HCT116 (cell line): Measurements from ENCODE around the gene TPI1. TPM values are rescaled to one million over a fixed set of nuclear protein-coding genes. Genes with fewer than 3 reads are reported as not detected.
"Not testable (repeated sequence)": the region's sequence is repeated elsewhere in the genome, so short reads cannot be mapped to it uniquely, and the experiment has no call there.

Experiments
- ATAC-seq: fragments of 200-7000 bp; cut with Tn5 transposase; 2 replicates; pipeline ENCODE4 v1.9.1; 2020; ENCODE audit warnings: mild to moderate bottlenecking, moderate library complexity
- BruUV-seq: library from RNA; stranded (reverse); fragments of 400-500 nt; replicated peaks from 2 replicates; lab custom pipeline; 2021; lab: Mats Ljungman, UMichigan
- CTCF ChIA-PET: fragments of 300-600 bp; sonication (Branson Sonifier 250); formaldehyde crosslinking; loops from one replicate; lab custom pipeline; 2021; ENCODE audit warnings: antibody characterized with exemption; lab: Charles Lee
- POLR2A ChIA-PET: fragments of 300-600, 350-600 bp; sonication (Branson Sonifier 250); formaldehyde crosslinking; loops from one replicate; lab custom pipeline; 2021; ENCODE audit warnings: antibody characterized with exemption; lab: Charles Lee
- RAD21 ChIA-PET, 2 experiments: fragments of 300-600 bp; sonication (Branson Sonifier 250); formaldehyde crosslinking; loops; one replicate each; lab custom pipeline; 2023; ENCODE audit warnings: low total read pairs in 2 of 2; ENCODE audit not compliant: uncharacterized antibody in 2 of 2, unreplicated experiment in 2 of 2, low non-redundant PET in 1 of 2; lab: Charles Lee
- DNase-seq: peaks from one replicate; pipeline ENCODE4 v3.0.0-alpha.2; 2010; ENCODE audit warnings: low read depth, low spot score
- H2AFZ ChIP-seq: fragments of 200-600 bp; shearing (Covaris generic), sonication (generic); 2 replicates; pipeline ENCODE4 v1.6.1; 2017; ENCODE audit warnings: low read depth, mixed run types, mixed read lengths, antibody characterized with exemption, low read length; ENCODE audit not compliant: poor library complexity, severe bottlenecking
- H3K27ac ChIP-seq: 2 replicates; pipeline ENCODE4 v1.5.1; 2012; ENCODE audit warnings: low read depth, low read length
- H3K27me3 ChIP-seq: fragments of 200-600 bp; sonication (generic); 2 replicates; pipeline ENCODE4 v1.6.1; 2016; ENCODE audit warnings: mixed run types, low read length, mixed read lengths; ENCODE audit not compliant: insufficient read depth
- H3K36me3 ChIP-seq, 2 experiments: fragments of 200-500 bp in 1 of 2; fragments of 200-600 bp in 1 of 2; sonication (Bioruptor generic) in 1 of 2; sonication (generic) in 1 of 2; 2 replicates each; pipeline versions ENCODE4 v1.5.1 to v1.6.1; 2014 to 2016; ENCODE audit warnings: low read length in 2 of 2, inconsistent platforms in 1 of 2, mixed read lengths in 1 of 2, mixed run types in 1 of 2; ENCODE audit not compliant: insufficient read depth in 2 of 2, control insufficient read depth in 1 of 2
- H3K4me1 ChIP-seq, 2 experiments: fragments of 200-600 bp in 1 of 2; sonication (generic) in 1 of 2; 2 replicates each; pipeline versions ENCODE4 v1.5.1 to v1.6.1; 2012 to 2017; ENCODE audit warnings: low read length in 2 of 2, inconsistent platforms in 1 of 2, mild to moderate bottlenecking in 1 of 2, mixed read lengths in 1 of 2, mixed run types in 1 of 2, moderate library complexity in 1 of 2; ENCODE audit not compliant: insufficient read depth in 2 of 2, control insufficient read depth in 1 of 2
- H3K4me2 ChIP-seq: fragments of 200-600 bp; sonication (generic); 2 replicates; pipeline ENCODE4 v1.6.1; 2017; ENCODE audit warnings: mixed run types, low read length, mixed read lengths
- H3K4me3 ChIP-seq, 2 experiments: fragments of 200-600 bp in 1 of 2; sonication (generic) in 1 of 2; replicated peaks in 1 of 2; 2 replicates each; pipeline ENCODE4 v1.5.1; 2011 to 2016; ENCODE audit warnings: low read length in 2 of 2, control low read depth in 1 of 2, low read depth in 1 of 2, mild to moderate bottlenecking in 1 of 2, mixed read lengths in 1 of 2, mixed run types in 1 of 2
- H3K79me2 ChIP-seq: fragments of 200-600 bp; sonication (generic); 2 replicates; pipeline ENCODE4 v1.6.1; 2017; ENCODE audit warnings: mild to moderate bottlenecking, mixed run types, low read length, moderate library complexity, mixed read lengths; ENCODE audit not compliant: insufficient read depth
- H3K9ac ChIP-seq: fragments of 200-600 bp; sonication (generic); 2 replicates; pipeline ENCODE4 v1.6.1; 2016; ENCODE audit warnings: low read length, mixed read lengths
- H3K9me2 ChIP-seq: fragments of 200-600 bp; sonication (generic), shearing (Covaris generic); 2 replicates; pipeline ENCODE4 v1.6.1; 2017; ENCODE audit warnings: mixed run types, mild to moderate bottlenecking, moderate library complexity; ENCODE audit not compliant: insufficient read depth
- H3K9me3 ChIP-seq, 2 experiments: fragments of 200-500 bp in 1 of 2; fragments of 200-600 bp in 1 of 2; sonication (Bioruptor generic) in 1 of 2; sonication (generic) in 1 of 2; 2 replicates each; pipeline ENCODE4 v1.6.1; 2014 to 2017; ENCODE audit warnings: low read length in 2 of 2, mixed read lengths in 2 of 2, inconsistent platforms in 1 of 2, low read depth in 1 of 2, mild to moderate bottlenecking in 1 of 2, mixed run types in 1 of 2, moderate library complexity in 1 of 2; ENCODE audit not compliant: control insufficient read depth in 1 of 2, insufficient read depth in 1 of 2
- H4K20me1 ChIP-seq: fragments of 200-600 bp; sonication (generic), shearing (Covaris generic); 2 replicates; pipeline ENCODE4 v1.6.1; 2017; ENCODE audit warnings: mixed run types, mild to moderate bottlenecking, moderate library complexity; ENCODE audit not compliant: insufficient read depth
- CBX3 ChIP-seq: IDR thresholded peaks from 2 replicates; pipeline ENCODE4 v1.6.1; 2012; ENCODE audit warnings: low read depth
- CTCF ChIP-seq, 3 experiments: fragments of 200-600 bp in 1 of 3; sonication (generic) in 1 of 3; IDR thresholded peaks in 2 of 3; conservative IDR thresholded peaks in 1 of 3; 2 replicates each; pipeline ENCODE4 v1.5.1; 2012 to 2017; ENCODE audit warnings: low read depth in 2 of 3, low read length in 2 of 3, antibody characterized with exemption in 1 of 3, borderline replicate concordance in 1 of 3, control low read depth in 1 of 3, mild to moderate bottlenecking in 1 of 3, mixed read lengths in 1 of 3, mixed run types in 1 of 3, moderate library complexity in 1 of 3; ENCODE audit not compliant: insufficient read depth in 1 of 3
- EZH2phosphoT487 ChIP-seq: fragments of 200-600 bp; IDR thresholded peaks from 2 replicates; pipeline ENCODE4 v1.6.1; 2018; ENCODE audit warnings: antibody characterized with exemption, borderline replicate concordance
- FOSL1 ChIP-seq: IDR thresholded peaks from 2 replicates; pipeline ENCODE4 v1.6.1; 2012; ENCODE audit warnings: low read depth
- POLR2AphosphoS5 ChIP-seq: IDR thresholded peaks from 2 replicates; pipeline ENCODE4 v1.6.1; 2011; ENCODE audit warnings: mild to moderate bottlenecking, low read depth, low read length, moderate library complexity
- RAD21 ChIP-seq: IDR thresholded peaks from 2 replicates; pipeline ENCODE4 v1.6.1; 2012; ENCODE audit warnings: low read depth, mild to moderate bottlenecking
- TCF7L2 ChIP-seq: IDR thresholded peaks from 2 replicates; pipeline ENCODE4 v1.7.0; 2011; ENCODE audit warnings: borderline replicate concordance, inconsistent platforms; ENCODE audit not compliant: insufficient read depth, insufficient read length; ENCODE audit errors: extremely low read depth
- YY1 ChIP-seq: IDR thresholded peaks from 2 replicates; pipeline ENCODE4 v1.6.1; 2011; ENCODE audit warnings: low read length, low read depth, moderate library complexity, mild to moderate bottlenecking; ENCODE audit not compliant: insufficient replicate concordance; ENCODE audit errors: extremely low read depth
- ZFX ChIP-seq: fragments of 450-650 bp; IDR thresholded peaks from 2 replicates; pipeline ENCODE4 v1.6.1; 2017
- intact Hi-C: fragments of 100-400 bp; cut with micrococcal nuclease; formaldehyde crosslinking; loops from 2 replicates; pipeline ENCODE4 v1.10.0; 2022
- total RNA-seq: library from RNA; stranded (reverse); gene quantifications from one replicate; pipeline ENCODE4 v1.2.1, GENCODE V29; 2021; ENCODE audit not compliant: unreplicated experiment

The TPI1 gene
- total RNA-seq, 1 experiment from 2014 or later: 1,068 TPM

GRCh38 chr12:6869049-6870021 is 2.0 kb downstream of the TPI1 start:
- BruUV-seq: no TSS peak
- H3K27ac ChIP-seq: peak overlapping the region; percentile 96
- DNase-seq: peak; percentile 64
- H3K4me2 ChIP-seq: peak overlapping the region; percentile 92
- H4K20me1 ChIP-seq: peaks cover 12% of the 10 kb centered on the region; the same call in 1 of the 2 replicates
- H3K9me3 ChIP-seq: no peaks in the 10 kb centered on the region
- H3K36me3 ChIP-seq: peaks cover 12 to 36% of the 10 kb centered on the region in 2 experiments; a peak in 3 of 4 replicates
- ChIA-PET RAD21 (interaction anchor here in 1 of 2 experiments (1.3 kb wide), 1 partner anchor 77 kb away, joined by 4 read pairs; no protein-coding TSS in a partner anchor), CTCF (interaction anchor here (0.6 to 2.9 kb wide), 21 partner anchors 8 to 243 kb away, joined by 3 to 26 read pairs (median 4); partner anchors contain the start of genes C12orf57, C1RL, CDCA3 and COPS7A), POLR2A (interaction anchor here (0.7 to 10.9 kb wide), 15 partner anchors 10 to 239 kb away, joined by 3 to 186 read pairs (median 5); partner anchors contain the start of genes C12orf57, CDCA3, MLF2 and P3H3)
- no peaks in the 10 kb centered on the region for H3K27me3 ChIP-seq
- peaks cover 35 to 68% of the 10 kb centered on the region in 2 experiments for H3K4me1 ChIP-seq
- peak overlapping the region; percentile 99 for H3K9ac ChIP-seq
- intact Hi-C loops: loop anchor here (1.0 to 5.0 kb wide), 3 partner anchors 58 to 768 kb away; partner anchors contain the start of genes ATN1 and C12orf57
- peaks cover 57% of the 10 kb centered on the region for H3K79me2 ChIP-seq
- peak overlapping the region; percentile 97 to 99 for H3K4me3 ChIP-seq
- TF ChIP-seq CBX3: no peak
- TF ChIP-seq EZH2phosphoT487: no peak
- TF ChIP-seq ZFX: no peak; the same call in 1 of the 2 replicates
- TF ChIP-seq CTCF (IDR thresholded peaks at IDR 0.05 in 2 of 3, conservative IDR thresholded peaks at IDR 0.05 in 1 of 3; ENCODE audit: borderline replicate concordance in 1 of 3, insufficient read depth in 1 of 3, low read depth in 2 of 3, low read length in 2 of 3): peak in 2 of 3 experiments; percentile 80 to 90; a peak in 4 of 6 replicates
- TF ChIP-seq YY1: no peak
- TF ChIP-seq POLR2AphosphoS5: peak; percentile 33; the same call in 1 of the 2 replicates
- no peak for TF ChIP-seq FOSL1
- no peak for TF ChIP-seq TCF7L2
- no peak for TF ChIP-seq RAD21
- no peak overlapping the region for H2AFZ ChIP-seq
- no peak for ATAC-seq
- H3K9me2 ChIP-seq: no peaks in the 10 kb centered on the region

GRCh38 chr12:6870304-6870703 is 3.0 kb downstream of the TPI1 start:
- H3K9me2 ChIP-seq, H2AFZ ChIP-seq, ATAC-seq, DNase-seq, RAD21 ChIA-PET, H3K9me3 ChIP-seq, H3K4me3 ChIP-seq, BruUV-seq, H3K27me3 ChIP-seq, H3K9ac ChIP-seq: not testable (repeated sequence)
- H4K20me1 ChIP-seq: peaks cover 12% of the 10 kb centered on the region; the same call in 1 of the 2 replicates
- peaks cover 57% of the 10 kb centered on the region for H3K79me2 ChIP-seq
- intact Hi-C loops: loop anchor here (5.0 kb wide), 2 partner anchors 57 to 767 kb away; partner anchors contain the start of gene ATN1
- peak overlapping the region; percentile 96 for H3K27ac ChIP-seq
- ChIA-PET POLR2A (interaction anchor here (0.6 to 10.9 kb wide), 3 partner anchors 18 to 74 kb away, joined by 7 to 186 read pairs (median 106); partner anchors contain the start of genes C12orf57, CDCA3, RNU7-1 and USP5), CTCF (interaction anchor here (0.5 to 4.1 kb wide), 5 partner anchors 9 to 242 kb away, joined by 3 to 30 read pairs (median 7); partner anchors contain the start of genes CDCA3 and USP5)
- peaks cover 35 to 68% of the 10 kb centered on the region in 2 experiments for H3K4me1 ChIP-seq
- peaks cover 8 to 36% of the 10 kb centered on the region in 2 experiments; a peak in 2 of 4 replicates for H3K36me3 ChIP-seq
- H3K4me2 ChIP-seq: peak overlapping the region; percentile 92; the same call in 1 of the 2 replicates
